IMR-90 (cell line): ENCODE data around the gene PLIN5. TPM values are rescaled to one million over a fixed set of nuclear protein-coding genes. Genes with fewer than 3 reads are reported as not detected.
A peak's percentile ranks its signal among the peaks of the same experiment; 100 is the strongest.

Source experiments
- ATAC-seq: fragments of 200-7000 bp; cut with Tn5 transposase; 2 replicates; pipeline ENCODE4 v1.9.1; 2020; ENCODE audit warnings: low read depth, mild to moderate bottlenecking, moderate library complexity
- BruUV-seq: library from RNA; stranded (reverse); fragments of 400-500 nt; replicated peaks from 2 replicates; lab custom pipeline; 2021; lab: Mats Ljungman, UMichigan
- CTCF ChIA-PET: fragments of 300-600 bp; formaldehyde crosslinking; extraction: SDS; loops from one replicate; lab custom pipeline; 2021; ENCODE audit warnings: antibody characterized with exemption; lab: Yijun Ruan, JAX
- POLR2A ChIA-PET: fragments of 300-600 bp; sonication (Branson Sonifier 250); formaldehyde crosslinking; loops from one replicate; lab custom pipeline; 2022; ENCODE audit warnings: antibody characterized with exemption; ENCODE audit not compliant: unreplicated experiment; lab: Charles Lee
- DNase-seq: peaks from one replicate; pipeline ENCODE4 v3.0.0; 2013
- H2AFZ ChIP-seq: replicated peaks from 2 replicates; pipeline ENCODE3; 2013; ENCODE audit warnings: low read length, mild to moderate bottlenecking; ENCODE audit not compliant: poor library complexity
- H2AK5ac ChIP-seq: 2 replicates; pipeline ENCODE4 v1.6.1; 2013; ENCODE audit warnings: low read depth, low read length, inconsistent platforms
- H2AK9ac ChIP-seq: replicated peaks from 2 replicates; pipeline ENCODE3; 2013; ENCODE audit warnings: mild to moderate bottlenecking, low read depth, low read length, moderate library complexity; ENCODE audit not compliant: poor library complexity
- H2BK120ac ChIP-seq: 2 replicates; pipeline ENCODE4 v1.6.1; 2013; ENCODE audit warnings: low read depth, low read length, inconsistent platforms
- H2BK15ac ChIP-seq: 3 replicates; pipeline ENCODE4 v1.6.1; 2013; ENCODE audit warnings: low read depth, low read length, inconsistent platforms
- H2BK20ac ChIP-seq: 2 replicates; pipeline ENCODE4 v1.6.1; 2013; ENCODE audit warnings: low read depth, mild to moderate bottlenecking, inconsistent platforms, low read length, moderate library complexity
- H2BK5ac ChIP-seq: 2 replicates; pipeline ENCODE4 v1.6.1; 2013; ENCODE audit warnings: mild to moderate bottlenecking, low read depth, low read length, inconsistent platforms; ENCODE audit not compliant: poor library complexity, severe bottlenecking
- H3K14ac ChIP-seq: replicated peaks from 2 replicates; pipeline ENCODE4 v1.6.1; 2013; ENCODE audit warnings: low read depth, low read length, inconsistent platforms
- H3K18ac ChIP-seq: 2 replicates; pipeline ENCODE4 v1.6.1; 2013; ENCODE audit warnings: low read depth, low read length, control low read depth
- H3K23ac ChIP-seq: 2 replicates; pipeline ENCODE4 v1.6.1; 2013; ENCODE audit warnings: low read depth, low read length, inconsistent platforms
- H3K27ac ChIP-seq: 2 replicates; pipeline ENCODE4 v1.5.1; 2013; ENCODE audit warnings: mild to moderate bottlenecking, control low read depth, low read length; ENCODE audit not compliant: insufficient read depth
- H3K27me3 ChIP-seq: 2 replicates; pipeline ENCODE4 v1.6.1; 2013; ENCODE audit warnings: low read length; ENCODE audit not compliant: control insufficient read depth, insufficient read depth
- H3K36me3 ChIP-seq: 2 replicates; pipeline ENCODE4 v1.6.1; 2013; ENCODE audit warnings: low read length, mixed read lengths; ENCODE audit not compliant: control insufficient read depth, insufficient read depth
- H3K4ac ChIP-seq: 2 replicates; pipeline ENCODE4 v1.6.1; 2013; ENCODE audit warnings: low read depth, low read length, inconsistent platforms
- H3K4me1 ChIP-seq: 2 replicates; pipeline ENCODE4 v1.6.1; 2013; ENCODE audit warnings: low read length, mixed read lengths; ENCODE audit not compliant: control insufficient read depth, insufficient read depth
- H3K4me2 ChIP-seq: 2 replicates; pipeline ENCODE4 v1.6.1; 2013; ENCODE audit warnings: low read depth, mild to moderate bottlenecking, control low read depth, low read length, moderate library complexity
- H3K4me3 ChIP-seq: 2 replicates; pipeline ENCODE4 v1.5.1; 2013; ENCODE audit warnings: low read depth, mild to moderate bottlenecking, control low read depth, low read length, moderate library complexity; ENCODE audit not compliant: insufficient read depth
- H3K56ac ChIP-seq: 2 replicates; pipeline ENCODE4 v1.6.1; 2013; ENCODE audit warnings: low read length, inconsistent platforms; ENCODE audit not compliant: insufficient read depth; ENCODE audit errors: extremely low read depth
- H3K79me1 ChIP-seq, 2 experiments: 2 replicates each; pipeline ENCODE4 v1.6.1; 2013; ENCODE audit warnings: low read length in 2 of 2, inconsistent platforms in 1 of 2, low read depth in 1 of 2
- H3K9ac ChIP-seq: 2 replicates; pipeline ENCODE4 v1.6.1; 2013; ENCODE audit warnings: low read depth, low read length, control low read depth
- H3K9me1 ChIP-seq: 2 replicates; pipeline ENCODE4 v1.6.1; 2013; ENCODE audit warnings: low read length, inconsistent platforms; ENCODE audit not compliant: insufficient read depth
- H3K9me3 ChIP-seq: 2 replicates; pipeline ENCODE4 v1.6.1; 2013; ENCODE audit warnings: low read length; ENCODE audit not compliant: control insufficient read depth, insufficient read depth
- H4K20me1 ChIP-seq: 2 replicates; pipeline ENCODE4 v1.6.1; 2013; ENCODE audit warnings: low read length, inconsistent platforms; ENCODE audit not compliant: insufficient read depth
- H4K5ac ChIP-seq: 2 replicates; pipeline ENCODE4 v1.6.1; 2013; ENCODE audit warnings: mild to moderate bottlenecking, low read depth, low read length, control low read depth
- H4K8ac ChIP-seq, 2 experiments: 2 replicates each; pipeline ENCODE4 v1.6.1; 2013; ENCODE audit warnings: low read depth in 2 of 2, low read length in 2 of 2, control low read depth in 1 of 2, inconsistent platforms in 1 of 2
- H4K91ac ChIP-seq: 2 replicates; pipeline ENCODE4 v1.6.1; 2013; ENCODE audit warnings: low read depth, low read length, inconsistent platforms; ENCODE audit not compliant: insufficient read depth
- BHLHE40 ChIP-seq: fragments of 150-350 bp; IDR thresholded peaks from 2 replicates; pipeline ENCODE4 v1.6.1; 2016; ENCODE audit warnings: mild to moderate bottlenecking, low read depth, low read length
- CTCF ChIP-seq: conservative IDR thresholded peaks from 2 replicates; pipeline ENCODE4 v1.5.1; 2012; ENCODE audit warnings: mild to moderate bottlenecking, low read depth, low read length, improper control_type of control experiment
- MAZ ChIP-seq: IDR thresholded peaks from 2 replicates; pipeline ENCODE4 v1.6.1; 2012; ENCODE audit warnings: low read depth, mild to moderate bottlenecking, low read length, improper control_type of control experiment, moderate library complexity, borderline replicate concordance
- POLR2A ChIP-seq: IDR thresholded peaks from 2 replicates; pipeline ENCODE4 v1.6.1; 2012; ENCODE audit warnings: mild to moderate bottlenecking, low read depth, low read length
- RAD21 ChIP-seq: IDR thresholded peaks from 2 replicates; pipeline ENCODE4 v1.6.1; 2012; ENCODE audit warnings: low read length, improper control_type of control experiment
- WGBS, 2 experiments: methylation state at CpG; one replicate each; pipeline versions ENCODE4 v1.1.5 to v1.1.7; 2013; ENCODE audit warnings: missing lambda C conversion rate in 2 of 2; ENCODE audit not compliant: insufficient read length in 1 of 2; ENCODE audit errors: extremely low coverage in 2 of 2; 5-methylcytosine and 5-hydroxymethylcytosine counted together
- dilution Hi-C: fragments of 300-500 bp; cut with HindIII; formaldehyde crosslinking; loops from one replicate; pipeline ENCODE4 v1.14.3; 2018; ENCODE audit warnings: low sequenced_read_pairs; ENCODE audit not compliant: unreplicated experiment
- in situ Hi-C: fragments of 300-500 bp; cut with MboI; formaldehyde crosslinking; loops from 3 replicates; pipeline ENCODE4 v1.14.3; 2019; ENCODE audit warnings: low sequenced_read_pairs, inconsistent platforms, mixed read lengths
- intact Hi-C: fragments of 100-400 bp; cut with micrococcal nuclease; formaldehyde crosslinking; loops from 2 replicates; pipeline ENCODE4 v1.10.0; 2022
- polyA plus RNA-seq, 3 experiments: library from polyadenylated mRNA; depleted of rRNA; stranded (reverse); fragments of >200 nt; gene quantifications; 2 replicates each; pipeline ENCODE4 v1.2.3, GENCODE V29; 2012; ENCODE audit warnings: low replicate concordance in 1 of 3
- total RNA-seq: library from RNA; depleted of rRNA; stranded (reverse); fragments of >200 nt; gene quantifications from 2 replicates; pipeline ENCODE4 v1.2.3, GENCODE V29; 2012

Gene PLIN5
- total and polyA plus RNA-seq, 2 of the 4 experiments (the other 2 are of a cell fraction): not detected

- Histone ChIP-seq H3K79me1 (peaks cover 12 to 33% of the 10 kb centered on the region in 2 experiments), H2BK15ac (no peak overlapping the region), H3K9me3 (no peaks in the 10 kb centered on the region), H3K9ac (no peak overlapping the region), H3K36me3 (peaks cover 55% of the 10 kb centered on the region), H2AK5ac (no peak overlapping the region), H4K91ac (no peak overlapping the region), H3K4ac (no peak overlapping the region), H4K20me1 (peaks cover 8% of the 10 kb centered on the region; the same call in 1 of the 2 replicates), H4K5ac (no peak overlapping the region), H3K14ac (no peak overlapping the region), H3K23ac (no peak overlapping the region), H3K9me1 (peaks cover 8% of the 10 kb centered on the region), H3K4me1 (no peaks in the 10 kb centered on the region), H3K27me3 (no peaks in the 10 kb centered on the region), H2BK120ac (no peak overlapping the region), H3K56ac (no peak overlapping the region), H2AFZ (no peak overlapping the region), H3K4me3 (no peak overlapping the region), H3K27ac (no peak overlapping the region), H2BK5ac (no peak overlapping the region), H3K18ac (no peak overlapping the region), H3K4me2 (no peak overlapping the region), H4K8ac (no peak overlapping the region), H2BK20ac (no peak overlapping the region), H2AK9ac (peak overlapping the region; percentile 73)
- CTCF ChIA-PET: no interaction called here
- DNase-seq (no peak), ATAC-seq (no peak)
- WGBS, 2 experiments: no CpG with 5 or more reads among the region's 11 CpGs
- no peak for TF ChIP-seq RAD21
- no peak for TF ChIP-seq POLR2A
- TF ChIP-seq MAZ: no peak
- no peak for TF ChIP-seq BHLHE40
- TF ChIP-seq CTCF: no peak
- dilution Hi-C loops (no loop called here), in situ Hi-C loops (no loop called here), intact Hi-C loops (no loop called here)
- POLR2A ChIA-PET: no interaction called here
- BruUV-seq: no TSS peak
These were observed 47.5 kb downstream of the PLIN5 start for GRCh38 chr19:4487572-4487971.
